ENCODE data around the gene PASD1. TPM values are rescaled to one million over a fixed set of nuclear protein-coding genes. Genes with fewer than 3 reads are reported as not detected.

Gene PASD1, protein sequence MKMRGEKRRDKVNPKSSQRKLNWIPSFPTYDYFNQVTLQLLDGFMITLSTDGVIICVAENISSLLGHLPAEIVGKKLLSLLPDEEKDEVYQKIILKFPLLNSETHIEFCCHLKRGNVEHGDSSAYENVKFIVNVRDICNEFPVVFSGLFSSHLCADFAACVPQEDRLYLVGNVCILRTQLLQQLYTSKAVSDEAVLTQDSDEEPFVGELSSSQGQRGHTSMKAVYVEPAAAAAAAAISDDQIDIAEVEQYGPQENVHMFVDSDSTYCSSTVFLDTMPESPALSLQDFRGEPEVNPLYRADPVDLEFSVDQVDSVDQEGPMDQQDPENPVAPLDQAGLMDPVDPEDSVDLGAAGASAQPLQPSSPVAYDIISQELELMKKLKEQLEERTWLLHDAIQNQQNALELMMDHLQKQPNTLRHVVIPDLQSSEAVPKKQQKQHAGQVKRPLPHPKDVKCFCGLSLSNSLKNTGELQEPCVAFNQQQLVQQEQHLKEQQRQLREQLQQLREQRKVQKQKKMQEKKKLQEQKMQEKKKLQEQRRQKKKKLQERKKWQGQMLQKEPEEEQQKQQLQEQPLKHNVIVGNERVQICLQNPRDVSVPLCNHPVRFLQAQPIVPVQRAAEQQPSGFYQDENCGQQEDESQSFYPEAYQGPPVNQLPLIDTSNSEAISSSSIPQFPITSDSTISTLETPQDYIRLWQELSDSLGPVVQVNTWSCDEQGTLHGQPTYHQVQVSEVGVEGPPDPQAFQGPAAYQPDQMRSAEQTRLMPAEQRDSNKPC
- total RNA-seq: not detected in 3 replicates
- long read RNA-seq: 0 reads

DNA sequence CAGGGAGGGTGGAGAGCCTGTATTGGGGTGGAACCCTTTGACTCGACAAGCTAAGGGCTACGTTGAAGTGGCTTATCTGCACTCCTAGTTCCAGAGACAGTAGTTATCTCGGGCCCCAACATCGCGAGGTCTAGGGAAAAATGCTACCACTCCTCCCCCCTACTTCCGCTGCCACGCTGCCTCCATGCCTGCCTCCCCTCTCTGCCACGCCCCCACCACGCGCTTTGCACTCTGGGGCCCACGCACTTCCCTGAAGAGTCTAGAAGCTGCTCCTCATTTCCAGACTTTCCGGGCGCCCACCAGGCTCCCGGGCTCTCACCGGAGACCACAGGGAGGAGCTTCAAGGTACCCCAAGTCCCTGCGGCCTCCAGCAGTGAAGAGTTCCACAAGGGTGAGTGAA lies at the start of gene PASD1:
PASD1 (plus strand) TSS at position 227 of the 400 bp plus-strand sequence. CDS start 37,879 bp downstream, outside the sequence.
- Mint-ChIP-seq H3K27ac (ENCODE audit: unreplicated experiment) (no peak within 1 kb of the TSS), H3K9me3 (ENCODE audit: low read depth) (peaks cover 26% of the 10 kb centered on the region), H3K4me1 (ENCODE audit: low read depth) (no peaks in the 10 kb centered on the region), H3K4me3 (ENCODE audit: unreplicated experiment) (no peak within 1 kb of the TSS), H3K36me3 (ENCODE audit: low read depth) (no peaks in the 10 kb centered on the region), H3K27me3 (ENCODE audit: low read depth) (no peaks in the 10 kb centered on the region)
- TF ChIP-seq, protein P1, sequence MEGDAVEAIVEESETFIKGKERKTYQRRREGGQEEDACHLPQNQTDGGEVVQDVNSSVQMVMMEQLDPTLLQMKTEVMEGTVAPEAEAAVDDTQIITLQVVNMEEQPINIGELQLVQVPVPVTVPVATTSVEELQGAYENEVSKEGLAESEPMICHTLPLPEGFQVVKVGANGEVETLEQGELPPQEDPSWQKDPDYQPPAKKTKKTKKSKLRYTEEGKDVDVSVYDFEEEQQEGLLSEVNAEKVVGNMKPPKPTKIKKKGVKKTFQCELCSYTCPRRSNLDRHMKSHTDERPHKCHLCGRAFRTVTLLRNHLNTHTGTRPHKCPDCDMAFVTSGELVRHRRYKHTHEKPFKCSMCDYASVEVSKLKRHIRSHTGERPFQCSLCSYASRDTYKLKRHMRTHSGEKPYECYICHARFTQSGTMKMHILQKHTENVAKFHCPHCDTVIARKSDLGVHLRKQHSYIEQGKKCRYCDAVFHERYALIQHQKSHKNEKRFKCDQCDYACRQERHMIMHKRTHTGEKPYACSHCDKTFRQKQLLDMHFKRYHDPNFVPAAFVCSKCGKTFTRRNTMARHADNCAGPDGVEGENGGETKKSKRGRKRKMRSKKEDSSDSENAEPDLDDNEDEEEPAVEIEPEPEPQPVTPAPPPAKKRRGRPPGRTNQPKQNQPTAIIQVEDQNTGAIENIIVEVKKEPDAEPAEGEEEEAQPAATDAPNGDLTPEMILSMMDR (IDR thresholded peaks at IDR 0.05): no peak
- no peak for DNase-seq (ENCODE audit: low spot score)

DNA sequence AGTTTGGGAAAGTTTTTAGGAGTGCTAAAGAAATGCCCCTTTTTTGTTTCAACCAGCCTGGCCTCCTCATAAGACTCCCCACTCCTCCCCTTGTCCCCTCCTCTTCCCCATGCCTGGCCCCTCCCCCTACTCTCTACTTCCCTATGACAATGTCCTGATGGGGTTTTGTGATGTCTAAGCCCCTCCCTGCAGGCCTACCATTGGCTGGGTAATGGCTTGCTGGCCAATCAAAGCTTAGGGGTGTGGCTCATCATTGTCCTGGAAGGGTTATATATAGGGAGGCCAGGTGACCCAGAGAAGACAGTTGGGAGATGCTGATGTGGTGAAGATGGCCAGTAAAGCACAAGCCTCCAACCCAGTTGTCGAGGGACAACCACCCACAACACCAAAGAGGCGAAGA lies 48.2 kb upstream of the PASD1 start:
- peaks cover 9% of the 10 kb centered on the region for H3K9me3 Mint-ChIP-seq (ENCODE audit: low read depth)
- no peaks in the 10 kb centered on the region for H3K27me3 Mint-ChIP-seq (ENCODE audit: low read depth)
- no peaks in the 10 kb centered on the region for H3K4me1 Mint-ChIP-seq (ENCODE audit: low read depth)
- no peak overlapping the region for H3K4me3 Mint-ChIP-seq (ENCODE audit: unreplicated experiment)
- H3K36me3 Mint-ChIP-seq (ENCODE audit: low read depth): no peaks in the 10 kb centered on the region
- no peak overlapping the region for H3K27ac Mint-ChIP-seq (ENCODE audit: unreplicated experiment)
- TF ChIP-seq, protein P1 (IDR thresholded peaks at IDR 0.05): no peak
- no peak for DNase-seq (ENCODE audit: low spot score)

DNA sequence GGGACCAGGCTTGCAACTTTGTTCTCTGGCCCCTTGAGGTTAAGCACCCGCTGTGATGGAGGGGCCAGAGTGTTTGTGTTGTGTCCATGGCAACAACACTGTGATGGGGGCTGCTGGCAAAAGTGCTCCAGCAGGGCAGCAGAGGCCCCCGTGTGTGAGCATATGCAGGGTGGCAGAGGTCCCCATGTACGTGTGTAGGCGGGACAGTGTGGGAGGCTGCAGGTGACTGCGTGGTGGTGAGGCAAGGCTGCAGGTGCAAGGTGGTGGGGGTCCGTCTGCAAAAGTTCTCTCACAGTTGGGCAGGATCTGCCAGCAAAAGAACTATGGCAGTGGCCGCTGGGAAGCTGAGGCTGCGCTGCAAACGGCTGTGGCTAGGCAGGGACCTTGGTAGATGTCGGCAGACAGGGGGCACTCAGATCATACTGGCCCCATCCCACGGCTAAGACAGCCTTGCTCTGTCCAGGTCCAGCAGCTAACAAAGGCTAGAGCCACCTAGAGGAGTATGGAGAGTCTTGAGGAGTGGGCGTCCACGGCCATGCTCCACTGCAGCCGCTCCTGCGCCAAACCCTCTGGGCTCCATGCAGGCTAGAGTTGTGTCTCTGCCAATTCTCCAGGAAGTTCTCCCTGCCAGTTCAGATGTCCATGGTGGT lies 46.8 kb upstream of the PASD1 start:
- peaks cover 9% of the 10 kb centered on the region for H3K9me3 Mint-ChIP-seq (ENCODE audit: low read depth)
- no peak overlapping the region for H3K4me3 Mint-ChIP-seq (ENCODE audit: unreplicated experiment)
- H3K36me3 Mint-ChIP-seq (ENCODE audit: low read depth): no peaks in the 10 kb centered on the region
- H3K27me3 Mint-ChIP-seq (ENCODE audit: low read depth): no peaks in the 10 kb centered on the region
- H3K27ac Mint-ChIP-seq (ENCODE audit: unreplicated experiment): no peak overlapping the region
- TF ChIP-seq, protein P1 (IDR thresholded peaks at IDR 0.05): no peak
- DNase-seq (ENCODE audit: low spot score): no peak
- no peaks in the 10 kb centered on the region for H3K4me1 Mint-ChIP-seq (ENCODE audit: low read depth)

DNA sequence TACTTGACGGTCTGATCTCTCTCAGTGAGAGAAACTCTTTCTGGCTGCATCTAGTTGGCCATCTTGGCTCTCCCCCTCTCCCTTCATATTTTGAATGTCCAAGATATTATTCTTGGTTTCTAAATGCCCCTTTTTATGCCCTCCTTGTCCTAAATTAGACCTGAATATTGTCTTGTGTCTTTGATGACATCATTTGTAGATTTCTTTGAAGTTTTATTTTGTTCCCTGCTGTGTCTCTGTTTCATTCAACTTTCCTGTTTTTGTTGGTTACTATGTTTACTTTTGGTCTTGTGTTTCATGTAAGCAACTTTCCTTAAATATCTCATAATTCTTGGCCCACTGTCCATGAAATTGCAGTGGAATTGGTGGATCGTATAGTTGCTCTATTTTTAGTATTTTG lies 46.1 kb upstream of the PASD1 start:
- no peak overlapping the region for H3K27ac Mint-ChIP-seq (ENCODE audit: unreplicated experiment)
- no peak for DNase-seq (ENCODE audit: low spot score)
- H3K36me3 Mint-ChIP-seq (ENCODE audit: low read depth): no peaks in the 10 kb centered on the region
- peaks cover 9% of the 10 kb centered on the region for H3K9me3 Mint-ChIP-seq (ENCODE audit: low read depth)
- TF ChIP-seq, protein P1 (IDR thresholded peaks at IDR 0.05): no peak
- no peak overlapping the region for H3K4me3 Mint-ChIP-seq (ENCODE audit: unreplicated experiment)
- H3K4me1 Mint-ChIP-seq (ENCODE audit: low read depth): no peaks in the 10 kb centered on the region
- H3K27me3 Mint-ChIP-seq (ENCODE audit: low read depth): no peaks in the 10 kb centered on the region

DNA sequence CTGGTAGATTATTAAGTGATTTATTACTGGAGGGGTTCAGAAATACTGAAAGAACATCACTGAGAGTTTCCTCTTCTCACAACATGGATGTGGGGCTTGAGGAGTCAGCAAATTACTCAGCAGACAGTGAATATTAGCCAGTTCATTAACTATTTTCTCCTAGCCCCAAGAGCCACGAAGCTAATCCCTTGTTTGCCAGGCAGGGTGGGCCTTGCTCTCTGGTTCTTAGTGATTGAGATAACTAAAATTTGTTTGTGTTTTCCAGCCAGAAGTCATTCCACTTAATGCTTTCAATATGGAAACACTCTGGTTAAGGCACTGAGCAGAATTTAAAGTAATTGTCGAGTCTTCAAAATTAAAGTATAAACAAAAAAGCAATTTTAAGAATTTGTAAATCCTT lies 40.1 kb upstream of the PASD1 start:
- H3K4me1 Mint-ChIP-seq (ENCODE audit: low read depth): no peaks in the 10 kb centered on the region
- TF ChIP-seq, protein P1 (IDR thresholded peaks at IDR 0.05): no peak
- peaks cover 4% of the 10 kb centered on the region for H3K9me3 Mint-ChIP-seq (ENCODE audit: low read depth)
- H3K36me3 Mint-ChIP-seq (ENCODE audit: low read depth): no peaks in the 10 kb centered on the region
- no peak overlapping the region for H3K4me3 Mint-ChIP-seq (ENCODE audit: unreplicated experiment)
- no peaks in the 10 kb centered on the region for H3K27me3 Mint-ChIP-seq (ENCODE audit: low read depth)
- DNase-seq (ENCODE audit: low spot score): no peak
- no peak overlapping the region for H3K27ac Mint-ChIP-seq (ENCODE audit: unreplicated experiment)
